Activated T-cell treated with anti-CD3 and anti-CD28 coated beads, Interleukin-2, amount 50 U/mL, for 72 hours (primary cell): ENCODE measurements around the gene VPS13D. TPM values are rescaled to one million over a fixed set of nuclear protein-coding genes. Genes with fewer than 3 reads are reported as not detected.

Experiments used
- ATAC-seq, 2 donors: fragments of 150-1000 bp; cut with Tn5 transposase; replicated peaks in 1 of 2; 2 replicates each; pipeline ENCODE4 v1.10.0; 2021; ENCODE audit warnings: moderate library complexity in 2 of 2, mild to moderate bottlenecking in 1 of 2
- DNase-seq, 2 donors: peaks; one replicate each; pipeline ENCODE4 v3.0.0; 2021 to 2022; ENCODE audit warnings: mixed read lengths in 1 of 2
- H3K27ac Mint-ChIP-seq: one replicate; pipeline ENCODE4 v1.8.0; 2022; ENCODE audit warnings: mild to moderate bottlenecking, moderate library complexity, mixed read lengths
- H3K27me3 Mint-ChIP-seq: one replicate; pipeline ENCODE4 v1.8.0; 2022; ENCODE audit warnings: low read depth, mixed read lengths
- H3K36me3 Mint-ChIP-seq, 2 donors: one replicate each; pipeline ENCODE4 v1.8.0; 2022; ENCODE audit warnings: mixed read lengths in 2 of 2, mild to moderate bottlenecking in 1 of 2; ENCODE audit not compliant: insufficient read depth in 2 of 2
- H3K4me1 Mint-ChIP-seq: one replicate; pipeline ENCODE4 v1.8.0; 2022; ENCODE audit warnings: low read depth, mixed read lengths
- H3K4me3 Mint-ChIP-seq, 2 donors: one replicate each; pipeline ENCODE4 v1.8.0; 2022; ENCODE audit warnings: mild to moderate bottlenecking in 2 of 2, mixed read lengths in 2 of 2, moderate library complexity in 2 of 2
- H3K9me3 Mint-ChIP-seq, 2 donors: one replicate each; pipeline ENCODE4 v1.8.0; 2022; ENCODE audit warnings: mixed read lengths in 2 of 2
- total RNA-seq, 2 donors: library from RNA; stranded (reverse); gene quantifications; one replicate each; pipeline ENCODE4 v1.2.3, GENCODE V29; 2022

Gene VPS13D
- total RNA-seq, 2 donors from 2014 or later, result 36.0 to 40.5 TPM

DNA sequence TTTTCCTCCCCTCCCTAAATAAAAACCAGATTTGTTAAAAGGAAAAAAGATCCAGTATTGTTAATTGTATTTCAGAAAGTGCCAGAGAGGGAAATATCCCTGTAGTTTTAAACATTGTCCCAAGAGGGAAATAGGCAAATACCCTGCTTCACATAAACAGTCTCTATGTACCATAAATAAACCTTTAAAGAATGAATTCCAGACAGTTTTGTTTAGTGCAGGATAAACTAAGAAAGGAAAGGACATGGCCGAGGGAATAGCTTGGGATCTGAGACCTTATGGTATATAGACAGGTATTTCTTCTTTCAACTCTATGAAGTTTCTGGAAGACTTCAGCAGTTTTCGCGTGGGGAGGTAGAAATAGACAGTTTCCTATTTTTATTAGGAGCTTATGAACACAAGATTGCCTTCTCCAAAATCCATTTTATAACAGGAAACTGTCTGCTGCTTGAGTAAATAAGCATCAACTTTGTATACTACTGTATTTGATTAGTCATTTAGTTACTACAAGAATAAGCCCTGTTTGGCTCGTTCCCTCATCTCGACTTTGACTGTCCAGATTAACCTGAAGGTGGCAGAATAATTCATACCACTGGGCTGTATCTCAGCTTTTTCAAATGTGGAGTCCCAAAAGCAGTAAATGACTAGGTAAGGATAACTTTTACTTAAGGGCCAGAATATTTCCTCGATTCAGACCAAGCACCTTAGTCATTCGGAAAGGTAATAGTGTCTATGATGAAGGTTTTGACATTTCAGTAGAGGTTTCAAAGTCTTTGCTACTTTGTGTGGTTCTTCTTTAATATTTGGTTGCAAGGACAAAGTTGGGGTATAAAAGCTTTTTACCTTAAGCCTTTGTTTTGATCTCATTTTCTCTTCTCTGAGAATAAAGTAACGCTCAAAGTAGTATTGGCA, 177.5 kb downstream of the VPS13D start:
- ATAC-seq (peak; percentile 77 to 92), DNase-seq (peak in 1 of 2 donors; percentile 23)
- Mint-ChIP-seq H3K27me3 (no peaks in the 10 kb centered on the region), H3K4me1 (peaks cover 40% of the 10 kb centered on the region), H3K27ac (no peak overlapping the region), H3K36me3 (peaks cover 19 to 33% of the 10 kb centered on the region in 2 donors), H3K9me3 (peaks cover 4 to 5% of the 10 kb centered on the region in 2 donors), H3K4me3 (no peak overlapping the region)

DNA sequence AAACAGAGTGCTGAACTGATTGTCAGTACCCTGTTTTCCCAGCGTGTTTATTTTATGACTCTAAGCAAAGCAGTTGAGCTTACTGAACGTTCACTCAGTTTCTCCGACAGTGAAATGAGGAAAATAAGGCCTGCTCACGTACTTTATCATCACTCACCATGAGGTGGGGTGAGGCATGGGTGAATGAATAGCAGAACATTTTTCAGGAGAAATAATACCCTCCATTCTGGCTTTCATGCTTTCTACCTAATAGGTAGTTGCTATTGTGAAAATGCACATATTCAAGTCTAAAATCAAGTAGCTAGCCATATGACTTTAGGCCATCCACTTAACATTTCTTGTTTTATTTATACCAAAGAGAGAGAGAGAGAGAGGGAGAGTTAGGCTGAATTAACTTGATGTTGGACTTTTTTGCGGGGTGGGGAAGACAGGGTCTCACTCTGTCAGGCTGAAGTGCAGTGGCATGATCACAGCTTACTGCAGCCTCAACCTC, 178.2 kb downstream of the VPS13D start:
- H3K4me1 Mint-ChIP-seq, result peaks cover 40% of the 10 kb centered on the region
- peak overlapping the region; percentile 50 for H3K27ac Mint-ChIP-seq
- DNase-seq, result no peak
- H3K9me3 Mint-ChIP-seq, result peaks cover 4 to 5% of the 10 kb centered on the region in 2 donors
- peaks cover 19 to 33% of the 10 kb centered on the region in 2 donors for H3K36me3 Mint-ChIP-seq
- ATAC-seq, result no peak
- no peaks in the 10 kb centered on the region for H3K27me3 Mint-ChIP-seq
- no peak overlapping the region for H3K4me3 Mint-ChIP-seq

DNA sequence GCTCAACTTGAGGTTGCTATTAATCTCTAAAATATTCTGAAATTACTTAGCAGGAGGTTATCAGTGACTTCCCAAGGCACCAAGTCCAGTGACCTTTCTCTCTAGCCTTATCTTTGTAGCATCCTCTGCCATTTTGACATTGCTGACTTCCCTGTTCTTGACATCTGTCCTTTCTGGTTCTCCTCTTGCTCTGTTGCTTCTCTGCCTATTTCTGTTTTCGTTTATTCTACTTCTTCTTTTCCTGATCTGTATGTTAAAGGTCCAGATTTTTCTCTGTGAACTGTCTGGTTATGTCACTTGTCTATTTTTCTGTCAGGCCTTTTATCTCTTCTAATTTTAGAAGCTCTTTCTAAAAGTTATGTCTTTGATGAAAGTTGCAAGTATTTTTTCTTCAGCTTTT, 178.8 kb downstream of the VPS13D start:
- Mint-ChIP-seq H3K27me3 (no peaks in the 10 kb centered on the region), H3K27ac (no peak overlapping the region), H3K4me1 (peaks cover 42% of the 10 kb centered on the region), H3K9me3 (peaks cover 4 to 5% of the 10 kb centered on the region in 2 donors), H3K4me3 (no peak overlapping the region), H3K36me3 (peaks cover 19 to 33% of the 10 kb centered on the region in 2 donors)
- DNase-seq, result no peak
- ATAC-seq, result no peak

DNA sequence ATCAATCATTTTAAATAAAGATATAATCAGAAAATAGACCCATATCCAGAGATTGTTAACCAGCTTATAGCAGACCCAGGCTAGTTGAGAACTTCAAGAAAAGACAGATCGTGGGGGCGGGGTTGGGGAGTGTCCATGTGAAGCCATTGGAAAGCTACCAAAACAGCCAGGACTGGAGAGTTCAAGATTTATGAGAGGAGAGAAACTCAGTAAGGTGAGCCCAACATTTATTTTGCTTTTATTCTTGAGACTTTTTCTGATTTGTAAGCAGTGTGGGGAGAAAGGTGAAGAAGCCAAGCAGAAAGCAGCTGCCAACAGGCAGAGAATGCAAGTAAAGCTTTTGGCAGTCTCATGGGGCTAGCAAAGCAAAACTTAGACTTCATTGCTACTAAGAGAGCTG, 179.9 kb downstream of the VPS13D start:
- H3K4me3 Mint-ChIP-seq, result no peak overlapping the region
- peaks cover 4 to 5% of the 10 kb centered on the region in 2 donors for H3K9me3 Mint-ChIP-seq
- no peak overlapping the region for H3K27ac Mint-ChIP-seq
- no peaks in the 10 kb centered on the region for H3K27me3 Mint-ChIP-seq
- ATAC-seq (no peak), DNase-seq (no peak)
- H3K4me1 Mint-ChIP-seq, result peaks cover 52% of the 10 kb centered on the region
- H3K36me3 Mint-ChIP-seq, result peaks cover 18 to 24% of the 10 kb centered on the region in 2 donors

DNA sequence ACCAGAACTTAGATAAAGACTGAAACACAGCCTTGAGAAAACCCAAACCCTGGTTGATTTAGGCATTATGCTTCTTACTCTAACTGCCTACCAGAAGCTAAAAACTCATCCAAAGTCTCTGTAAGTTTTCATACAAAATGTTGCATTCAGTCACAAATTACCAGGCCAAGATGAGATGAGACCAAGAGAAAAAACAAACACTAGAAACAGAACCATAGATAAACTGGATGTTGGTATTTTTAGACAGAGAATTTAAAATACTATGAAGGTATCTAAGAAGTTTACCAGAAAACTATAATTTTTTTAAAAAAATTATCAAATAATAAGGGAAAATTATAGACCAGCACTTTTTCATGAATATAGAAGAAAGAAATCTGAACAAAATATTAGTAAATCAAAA, 180.5 kb downstream of the VPS13D start:
- ATAC-seq (no peak), DNase-seq (no peak)
- Mint-ChIP-seq H3K4me1 (peaks cover 53% of the 10 kb centered on the region), H3K36me3 (peaks cover 16 to 25% of the 10 kb centered on the region in 2 donors), H3K27ac (no peak overlapping the region), H3K9me3 (peaks cover 4 to 5% of the 10 kb centered on the region in 2 donors), H3K4me3 (no peak overlapping the region), H3K27me3 (no peaks in the 10 kb centered on the region)

DNA sequence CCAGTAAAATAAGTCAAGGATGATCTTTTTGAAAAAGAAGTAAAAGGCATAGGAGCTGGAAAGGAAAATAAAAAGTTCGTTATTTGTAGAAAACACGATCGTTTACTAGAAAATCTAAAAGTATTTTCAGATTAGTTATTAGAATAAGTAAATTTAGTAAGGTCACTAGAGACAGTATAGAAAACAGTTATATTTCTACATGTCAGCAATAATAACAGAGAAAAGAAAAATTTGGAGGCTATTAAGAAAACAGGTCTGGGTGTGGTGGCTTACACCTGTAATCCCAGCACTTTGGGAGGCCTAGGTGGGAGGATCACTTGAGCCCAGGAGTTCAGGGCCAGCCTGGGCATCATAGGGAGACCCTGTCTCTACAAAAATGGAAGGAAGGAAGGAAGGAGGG, 181.3 kb downstream of the VPS13D start:
- ATAC-seq (no peak), DNase-seq (no peak)
- Mint-ChIP-seq H3K4me1 (peaks cover 51% of the 10 kb centered on the region), H3K9me3 (peaks cover 5 to 6% of the 10 kb centered on the region in 2 donors), H3K27me3 (no peaks in the 10 kb centered on the region), H3K4me3 (no peak overlapping the region), H3K36me3 (peaks cover 17 to 27% of the 10 kb centered on the region in 2 donors), H3K27ac (no peak overlapping the region)

DNA sequence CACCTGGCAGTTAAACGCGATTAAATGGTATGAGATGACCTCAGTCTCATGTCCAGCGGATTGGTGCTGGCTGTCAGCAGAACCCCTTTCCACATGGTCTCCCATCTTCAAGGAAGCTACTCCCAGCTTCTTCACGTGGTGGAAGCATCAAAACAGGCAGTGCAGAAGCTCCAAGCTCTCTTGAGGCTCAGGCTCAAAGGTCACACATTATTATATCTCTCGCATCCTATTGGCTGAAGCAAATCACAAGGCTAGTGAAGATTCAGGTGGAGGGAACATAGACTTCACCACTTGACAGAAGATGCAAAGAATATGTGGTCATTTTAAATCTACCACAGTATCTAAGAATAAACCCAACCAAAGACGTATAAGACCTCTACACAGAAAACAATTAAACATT, 181.9 kb downstream of the VPS13D start:
- peaks cover 50% of the 10 kb centered on the region for H3K4me1 Mint-ChIP-seq
- ATAC-seq, result no peak

DNA sequence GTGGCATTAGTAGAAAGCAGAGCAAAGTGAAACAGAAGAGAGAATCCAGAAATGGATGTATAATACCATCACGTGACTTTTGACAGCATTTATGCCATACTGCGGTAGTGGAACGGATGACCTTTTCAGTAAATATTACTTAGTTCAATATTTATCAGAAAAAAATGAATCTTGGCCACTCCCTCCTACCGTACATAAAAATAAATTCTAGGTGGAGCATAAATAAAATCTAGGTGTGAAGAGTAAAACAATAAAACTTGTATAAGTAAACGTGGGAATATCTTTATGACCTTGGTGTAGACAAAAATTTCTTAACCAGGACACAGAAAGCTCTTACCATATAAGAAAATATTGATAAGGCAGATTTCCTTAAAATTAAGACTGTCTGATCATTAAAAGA, 182.6 kb downstream of the VPS13D start:
- H3K27ac Mint-ChIP-seq, result no peak overlapping the region
- no peak overlapping the region for H3K4me3 Mint-ChIP-seq
- DNase-seq (no peak), ATAC-seq (no peak)
- peaks cover 50% of the 10 kb centered on the region for H3K4me1 Mint-ChIP-seq
- no peaks in the 10 kb centered on the region for H3K27me3 Mint-ChIP-seq
- H3K36me3 Mint-ChIP-seq, result peaks cover 22 to 33% of the 10 kb centered on the region in 2 donors
- H3K9me3 Mint-ChIP-seq, result peaks cover 5 to 6% of the 10 kb centered on the region in 2 donors

More for the DNA sequence above, 181.9 kb downstream of the VPS13D start:
- no peak for DNase-seq
- H3K36me3 Mint-ChIP-seq, result peaks cover 19 to 31% of the 10 kb centered on the region in 2 donors
- H3K4me3 Mint-ChIP-seq, result no peak overlapping the region
- H3K27me3 Mint-ChIP-seq, result no peaks in the 10 kb centered on the region
- H3K27ac Mint-ChIP-seq, result no peak overlapping the region
- H3K9me3 Mint-ChIP-seq, result peaks cover 5 to 6% of the 10 kb centered on the region in 2 donors

DNA sequence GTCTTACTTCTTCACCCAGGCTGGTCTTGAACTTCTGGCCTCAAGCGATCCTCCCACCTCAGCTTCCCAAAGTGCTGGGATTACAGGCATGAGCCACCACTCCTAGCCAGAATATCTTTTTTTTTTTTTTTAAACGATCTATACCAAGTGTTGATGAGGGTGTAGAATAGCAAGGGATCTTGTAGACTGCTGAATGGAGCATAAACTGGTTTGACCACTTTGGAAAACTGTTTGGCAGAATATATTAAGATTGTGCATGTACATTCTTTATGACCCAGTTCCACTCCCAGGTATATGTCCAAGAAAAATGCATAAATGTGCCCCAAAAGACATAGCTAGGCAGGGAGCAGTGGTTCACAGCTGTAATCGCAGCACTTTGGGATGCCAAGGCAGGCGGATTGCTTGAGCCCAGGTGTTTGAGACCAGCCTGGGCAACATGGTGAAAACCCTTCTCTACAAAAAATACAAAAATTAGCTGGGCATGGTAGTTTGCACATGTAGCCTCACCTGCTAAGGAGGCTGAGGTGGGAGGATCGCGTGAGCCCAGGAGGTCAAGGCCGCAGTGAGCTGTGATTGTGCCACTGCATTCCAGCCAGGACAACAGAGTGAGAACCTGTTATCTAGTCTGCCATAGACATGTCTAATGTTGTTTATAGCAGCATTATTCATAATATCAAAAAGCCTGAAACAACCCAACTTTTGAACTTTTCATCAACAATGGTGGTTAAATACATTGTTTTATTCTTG, 184.0 kb downstream of the VPS13D start:
- H3K36me3 Mint-ChIP-seq, result peaks cover 19 to 36% of the 10 kb centered on the region in 2 donors
- no peak for ATAC-seq

DNA sequence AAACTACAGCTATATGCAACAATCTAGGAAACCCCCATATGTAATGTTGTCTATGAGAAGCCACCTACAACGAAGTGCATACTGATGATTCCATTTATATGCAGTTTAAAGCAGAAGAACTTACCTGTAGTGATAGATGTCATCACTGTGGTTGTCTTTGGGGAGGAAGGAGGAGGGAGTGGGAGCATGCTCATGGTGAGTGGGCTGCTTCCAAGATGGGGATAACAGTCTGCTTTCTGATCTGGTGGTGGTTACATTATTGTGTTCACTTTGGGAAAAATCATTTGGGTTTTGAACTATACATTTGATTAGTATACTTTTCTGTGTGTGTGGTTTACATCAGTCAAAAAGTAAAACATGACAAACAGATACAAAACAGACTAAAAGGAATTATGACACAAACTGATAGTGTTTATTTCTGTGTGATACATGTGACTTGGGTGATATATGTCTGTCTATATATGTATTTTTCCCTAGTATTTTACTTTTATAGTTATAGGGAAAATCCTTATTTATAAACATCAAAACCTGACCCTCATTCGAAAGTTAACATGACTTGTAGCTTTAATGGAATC, 184.7 kb downstream of the VPS13D start:
- Mint-ChIP-seq H3K4me3 (peak overlapping the region in 1 of 2 donors; percentile 27), H3K27me3 (no peaks in the 10 kb centered on the region), H3K9me3 (peaks cover 5 to 6% of the 10 kb centered on the region in 2 donors), H3K27ac (peak overlapping the region; percentile 94), H3K4me1 (peaks cover 43% of the 10 kb centered on the region), H3K36me3 (peaks cover 18 to 33% of the 10 kb centered on the region in 2 donors)
- DNase-seq (no peak), ATAC-seq (peak; percentile 78 to 88)

More for the DNA sequence above, 184.0 kb downstream of the VPS13D start:
- DNase-seq, result no peak
- Mint-ChIP-seq H3K9me3 (peaks cover 5 to 6% of the 10 kb centered on the region in 2 donors), H3K4me3 (peak overlapping the region in 1 of 2 donors; percentile 16), H3K4me1 (peaks cover 43% of the 10 kb centered on the region), H3K27me3 (no peaks in the 10 kb centered on the region), H3K27ac (no peak overlapping the region)

DNA sequence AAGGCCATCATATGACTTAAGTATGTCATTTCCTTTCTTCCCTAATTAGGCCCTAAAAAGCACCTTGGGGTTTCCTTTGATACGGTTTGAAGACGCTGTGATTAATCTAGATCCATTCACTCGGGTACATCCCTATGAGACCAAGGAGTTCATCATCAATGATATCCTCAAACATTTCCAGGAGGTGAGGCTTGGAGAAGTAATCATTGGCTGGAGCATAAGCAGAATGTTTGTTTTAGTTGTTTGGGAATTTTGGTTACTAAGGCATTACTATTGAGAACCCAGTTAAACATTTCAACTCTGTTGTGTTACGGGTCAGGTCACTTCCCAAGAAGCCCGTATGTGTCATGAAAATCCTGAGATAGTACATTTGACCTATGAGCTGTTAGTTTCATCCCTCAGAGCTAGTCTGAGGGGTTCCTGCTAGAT, 185.2 kb downstream of the VPS13D start:
- H3K4me3 Mint-ChIP-seq, result peak overlapping the region in 1 of 2 donors; percentile 27
- ATAC-seq (peak; percentile 59 to 60), DNase-seq (no peak)
- H3K27me3 Mint-ChIP-seq, result no peaks in the 10 kb centered on the region
- peak overlapping the region; percentile 94 for H3K27ac Mint-ChIP-seq
- H3K9me3 Mint-ChIP-seq, result peaks cover 3 to 4% of the 10 kb centered on the region in 2 donors
- peaks cover 43% of the 10 kb centered on the region for H3K4me1 Mint-ChIP-seq
- peaks cover 15 to 28% of the 10 kb centered on the region in 2 donors for H3K36me3 Mint-ChIP-seq

DNA sequence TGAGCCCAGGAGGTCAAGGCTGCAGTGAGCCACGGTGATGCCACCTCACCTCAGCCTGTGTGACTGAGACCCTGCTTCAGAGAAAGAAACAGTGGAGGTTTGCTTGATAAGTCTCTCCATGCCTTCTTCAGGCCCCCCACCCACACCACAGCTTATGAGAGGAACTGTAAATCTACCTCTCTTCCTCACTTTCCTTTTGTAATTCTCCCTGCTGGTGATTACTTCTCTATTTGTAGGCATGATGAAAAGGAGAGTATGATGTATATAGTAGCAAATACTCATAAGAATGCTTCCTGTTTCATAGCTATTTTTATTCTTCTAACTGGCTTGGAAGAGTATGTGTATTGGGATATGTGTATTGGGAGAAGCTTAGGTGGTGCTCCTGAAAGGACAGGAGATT, 186.3 kb downstream of the VPS13D start:
- Mint-ChIP-seq H3K27ac (peak overlapping the region; percentile 82), H3K9me3 (peaks cover 1% of the 10 kb centered on the region in 2 donors), H3K4me3 (no peak overlapping the region), H3K4me1 (peaks cover 45% of the 10 kb centered on the region), H3K36me3 (peaks cover 9 to 26% of the 10 kb centered on the region in 2 donors), H3K27me3 (no peaks in the 10 kb centered on the region)
- DNase-seq, result no peak
- ATAC-seq, result no peak
